GM19193 (cell line): ENCODE results near the gene DDRGK1.

ENCODE experiments used
- POLR2A ChIP-seq: IDR thresholded peaks from 4 replicates; pipeline ENCODE4 v1.6.1; 2011; ENCODE audit not compliant: insufficient read depth, insufficient read length; ENCODE audit errors: extremely low read depth

DDRGK1 gene

GRCh38 chr20:3204124-3204794 lies at the start of gene DDRGK1:
DDRGK1 (minus strand) TSS chr20:3204682; CDS start chr20:3204627, 55 bp downstream.
- peak; percentile 85 for TF ChIP-seq POLR2A

GRCh38 chr20:3251806-3252205 lies 47.3 kb upstream of the DDRGK1 start:
- no peak for TF ChIP-seq POLR2A

- no peak for TF ChIP-seq POLR2A
Observed at GRCh38 chr20:3250091-3250504, 45.6 kb upstream of the DDRGK1 start.

DNA sequence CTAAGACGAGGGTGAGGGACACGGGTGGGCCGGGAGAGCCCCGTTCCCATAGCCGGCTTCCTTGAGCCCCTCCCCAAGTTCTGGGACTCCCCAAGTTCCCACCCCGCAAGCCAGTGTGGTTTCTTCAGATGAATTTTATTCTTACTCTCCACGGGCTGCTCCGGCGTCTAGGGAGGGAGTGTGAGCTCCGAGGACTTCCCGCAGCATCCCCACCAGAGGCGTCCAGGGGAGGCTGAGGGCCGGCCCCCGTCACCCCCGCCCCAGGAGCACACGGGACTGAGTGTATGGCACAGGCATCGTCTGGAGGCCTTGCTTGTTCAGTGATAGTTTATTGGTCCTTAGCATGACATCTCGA lies 44.5 kb upstream of the DDRGK1 start:
- TF ChIP-seq POLR2A: no peak

- no peak for TF ChIP-seq POLR2A
Observed at GRCh38 chr20:3248167-3248992, 43.9 kb upstream of the DDRGK1 start.

- TF ChIP-seq POLR2A: no peak
Observed at GRCh38 chr20:3247638-3248037, 43.2 kb upstream of the DDRGK1 start.

DNA sequence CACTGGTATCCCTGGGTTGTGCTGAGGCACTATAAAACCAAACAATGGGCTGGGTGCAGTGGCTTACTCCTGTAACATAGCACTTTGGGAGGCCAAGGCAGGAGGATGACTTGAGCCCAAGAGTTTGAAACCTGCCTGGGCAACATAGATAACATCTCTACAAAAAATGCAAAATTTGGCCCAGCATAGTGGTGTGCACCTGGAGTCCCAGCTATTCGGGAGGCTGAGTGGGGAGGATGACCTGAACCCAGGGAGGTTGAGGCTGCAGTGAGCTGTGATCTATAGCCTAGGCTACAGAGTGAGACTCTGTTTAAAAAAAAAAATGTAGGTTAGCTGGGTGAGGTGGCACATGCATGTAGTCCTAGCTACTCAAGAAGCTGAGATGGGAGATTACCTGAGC lies 42.2 kb upstream of the DDRGK1 start:
- no peak for TF ChIP-seq POLR2A

GRCh38 chr20:3245711-3246110 lies 41.2 kb upstream of the DDRGK1 start:
- TF ChIP-seq POLR2A: no peak

DNA sequence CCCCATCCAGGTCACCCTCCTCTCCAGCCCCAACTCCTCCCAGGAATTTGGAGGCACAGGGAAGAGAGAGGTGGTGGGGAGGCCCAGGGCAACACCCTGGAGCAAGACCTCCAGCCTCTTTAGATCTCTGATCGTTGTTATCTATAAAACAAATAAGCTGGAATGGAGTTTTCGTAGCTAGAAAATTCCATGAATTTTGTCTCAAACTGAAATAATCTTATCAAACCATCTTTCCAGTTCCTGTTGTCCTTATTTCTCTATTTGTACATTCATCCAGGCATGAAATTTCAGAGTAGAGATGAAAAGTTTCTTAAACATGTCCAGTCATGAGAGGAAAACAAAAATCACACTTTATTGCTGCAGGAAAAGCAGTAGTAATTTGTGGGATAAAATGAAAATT lies 40.7 kb upstream of the DDRGK1 start:
- TF ChIP-seq POLR2A: no peak

DNA sequence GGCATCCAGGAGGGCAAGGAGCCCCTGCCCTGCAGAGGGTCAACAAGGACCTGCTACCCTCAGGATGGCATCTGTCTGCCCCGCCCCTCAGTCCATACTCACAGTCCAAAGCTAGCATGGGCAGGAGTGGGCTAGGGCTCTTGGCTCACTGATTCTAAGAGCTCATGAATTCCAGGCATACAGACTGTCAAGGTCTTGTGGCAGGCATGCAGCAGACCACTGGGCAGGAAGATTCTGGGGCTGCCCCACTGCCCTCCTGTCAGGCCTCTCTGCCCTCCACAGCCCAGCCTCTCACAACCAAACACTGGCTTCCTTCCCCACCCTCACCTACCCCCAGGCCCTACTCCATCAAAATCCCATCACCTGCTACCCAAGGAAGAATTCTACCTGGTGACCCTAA lies 40.1 kb upstream of the DDRGK1 start:
- no peak for TF ChIP-seq POLR2A

DNA sequence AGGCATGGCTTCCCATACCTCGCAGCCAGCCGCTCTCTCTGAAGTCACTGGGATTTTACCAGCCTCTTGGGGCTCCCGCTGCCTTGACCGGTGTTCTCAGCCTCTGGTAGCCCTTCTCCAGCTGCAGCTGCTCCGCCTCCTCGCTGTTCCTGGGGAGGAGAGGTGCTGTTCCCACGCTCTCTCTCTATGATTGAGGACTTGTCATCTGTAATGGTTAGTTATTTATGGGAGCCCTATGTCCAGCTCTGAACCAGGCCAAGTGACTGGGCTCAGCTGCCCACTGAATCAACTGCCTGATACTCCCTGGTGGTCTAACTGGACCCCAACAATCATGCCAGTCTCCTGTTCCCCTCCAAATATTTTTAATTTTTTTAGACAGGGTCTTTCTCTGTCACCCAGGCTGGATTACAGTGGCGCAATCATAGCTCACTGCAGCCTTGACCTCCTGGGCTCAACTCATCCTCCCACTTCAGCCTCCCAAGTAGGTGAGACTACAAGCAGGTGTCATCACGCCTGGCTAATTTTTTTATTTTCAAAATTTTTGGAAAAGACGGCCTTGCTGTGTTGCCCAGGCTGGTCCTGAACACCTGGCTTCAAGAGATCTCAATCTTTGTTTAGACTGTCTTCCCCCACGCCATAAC lies 39.4 kb upstream of the DDRGK1 start:
- TF ChIP-seq POLR2A: no peak

- no peak for TF ChIP-seq POLR2A
Observed at GRCh38 chr20:3242172-3242692, 37.8 kb upstream of the DDRGK1 start.

- no peak for TF ChIP-seq POLR2A
Observed at GRCh38 chr20:3240776-3241363, 36.4 kb upstream of the DDRGK1 start.

DNA sequence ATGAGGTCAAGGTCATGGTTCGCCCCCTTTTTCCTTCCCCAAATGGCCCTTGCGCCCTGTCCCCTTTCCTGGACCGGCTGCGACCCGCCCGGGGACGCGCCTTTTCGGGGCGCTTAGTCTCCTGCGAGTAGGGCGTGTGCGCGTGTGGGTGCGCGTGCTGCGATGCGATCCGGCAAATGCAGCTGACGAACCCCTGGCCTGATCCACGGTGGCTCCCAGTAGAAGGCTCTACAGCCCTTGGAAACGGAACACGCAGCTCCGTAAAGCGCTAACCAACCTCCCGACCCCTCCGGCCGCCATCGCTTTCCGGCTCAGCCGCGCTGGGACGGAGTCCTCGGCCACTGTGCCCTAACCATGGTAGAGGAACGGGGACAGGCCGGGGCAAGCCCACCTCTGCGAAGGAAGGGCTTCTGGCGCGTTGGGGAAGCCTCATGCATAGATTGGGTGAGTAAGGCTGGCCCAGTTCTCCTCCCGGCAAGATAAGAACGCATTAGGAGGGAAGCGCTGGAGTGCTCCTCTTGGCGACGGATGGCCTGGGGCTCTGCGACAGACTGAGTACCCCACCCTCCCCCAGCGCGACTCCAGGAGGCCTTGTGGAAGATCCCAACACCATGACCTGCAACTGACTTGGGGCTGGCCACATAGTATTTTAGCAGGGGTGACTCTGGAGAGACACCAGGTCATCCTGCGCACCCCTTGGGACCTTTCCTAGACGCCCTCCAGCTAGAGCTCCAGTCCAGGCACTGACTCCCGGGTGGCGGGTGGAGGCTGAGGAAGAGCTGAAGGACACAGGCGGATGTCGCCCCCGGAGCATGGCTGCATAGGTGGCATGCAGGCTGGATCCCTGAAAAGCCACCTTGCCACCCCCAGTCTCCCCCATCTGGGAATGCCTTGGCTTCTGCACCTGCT lies 35.6 kb upstream of the DDRGK1 start:
- TF ChIP-seq POLR2A: no peak

GRCh38 chr20:3239026-3239866 lies 34.8 kb upstream of the DDRGK1 start, which contains the start of gene SLC4A11:
SLC4A11 (minus strand) TSS chr20:3239190; CDS start chr20:3239137, 53 bp downstream.
- no peak for TF ChIP-seq POLR2A
